NT2/D1 (cell line): ENCODE results near the gene ZDHHC8.

Experiments used
- DNase-seq: peaks from one replicate; pipeline ENCODE4 v3.0.0-alpha.2; 2011; ENCODE audit warnings: low read depth, low spot score
- H3K27me3 ChIP-seq: 2 replicates; pipeline ENCODE4 v1.6.0; 2011; ENCODE audit warnings: mild to moderate bottlenecking; ENCODE audit not compliant: insufficient read length, insufficient read depth
- H3K36me3 ChIP-seq: 2 replicates; pipeline ENCODE4 v1.6.1; 2011; ENCODE audit warnings: mild to moderate bottlenecking, low read length, mixed read lengths; ENCODE audit not compliant: insufficient read depth, insufficient read length
- H3K4me1 ChIP-seq: 2 replicates; pipeline ENCODE4 v1.5.1; 2011; ENCODE audit not compliant: insufficient read depth, insufficient read length
- H3K4me3 ChIP-seq: 2 replicates; pipeline ENCODE4 v1.5.1; 2011; ENCODE audit warnings: low read depth; ENCODE audit not compliant: insufficient read length
- H3K9ac ChIP-seq: 2 replicates; pipeline ENCODE4 v1.6.0; 2011; ENCODE audit warnings: low read depth; ENCODE audit not compliant: insufficient read length
- H3K9me3 ChIP-seq: 2 replicates; pipeline ENCODE4 v1.5.1; 2011; ENCODE audit warnings: mild to moderate bottlenecking, low read length; ENCODE audit not compliant: insufficient read depth
- SUZ12 ChIP-seq: IDR thresholded peaks from 2 replicates; pipeline ENCODE4 v1.6.1; 2011; ENCODE audit not compliant: insufficient read length, insufficient read depth; ENCODE audit errors: extremely low read depth
- YY1 ChIP-seq: IDR thresholded peaks from 2 replicates; pipeline ENCODE4 v1.6.1; 2011; ENCODE audit not compliant: insufficient read length, insufficient read depth
- ZNF274 ChIP-seq: IDR thresholded peaks from 2 replicates; pipeline ENCODE4 v1.6.1; 2011; ENCODE audit warnings: mild to moderate bottlenecking, low read depth, low read length

The ZDHHC8 gene

DNA sequence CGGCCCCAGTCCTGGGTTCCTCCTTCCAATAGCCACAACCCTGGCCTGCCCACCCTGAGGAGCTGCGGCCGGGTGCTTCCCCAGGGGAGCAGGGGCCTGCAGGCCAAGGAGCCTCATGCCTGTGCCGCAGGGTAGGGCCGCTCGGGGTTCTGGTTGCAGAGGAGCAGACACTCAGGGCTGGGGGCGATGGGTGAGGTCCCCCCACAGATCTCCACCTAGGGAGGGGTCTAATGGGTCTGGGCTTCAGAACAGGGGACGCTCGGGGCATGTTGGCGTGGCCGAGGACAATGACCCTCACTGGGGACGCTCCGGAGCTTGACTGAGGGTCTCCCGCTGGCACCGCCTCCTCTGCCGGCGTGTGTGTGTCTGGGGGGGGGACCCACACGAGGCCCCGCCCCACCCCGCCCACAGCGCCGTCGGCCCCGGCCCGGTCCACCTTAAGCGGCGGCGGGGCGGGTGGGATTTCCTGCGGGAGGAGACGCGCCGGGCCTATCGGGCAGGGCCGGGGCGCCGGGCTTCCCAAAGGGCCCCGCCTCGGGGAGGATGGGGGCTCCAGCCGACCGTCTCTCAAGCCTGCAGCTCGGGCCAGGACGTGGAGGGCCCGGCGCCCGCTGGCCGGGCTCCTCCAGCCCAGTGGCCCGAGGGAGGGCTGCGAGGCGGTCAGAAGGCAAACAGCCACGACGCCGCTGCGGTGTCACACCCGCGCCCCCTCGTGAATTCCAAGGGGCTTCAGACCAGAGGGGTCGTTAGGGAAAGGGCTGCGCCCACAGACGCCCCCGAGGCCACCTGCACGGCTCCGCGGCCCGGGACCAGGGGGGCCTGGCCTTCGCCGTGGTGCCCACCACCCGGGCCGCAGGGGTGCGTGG is 640 bp upstream of the ZDHHC8 start:
- peak overlapping the region; percentile 83 for H3K9ac ChIP-seq
- no peak for DNase-seq
- no peaks in the 10 kb centered on the region for H3K9me3 ChIP-seq
- TF ChIP-seq SUZ12 (no peak), YY1 (no peak), ZNF274 (no peak)
- peak overlapping the region; percentile 58 for H3K4me3 ChIP-seq
- H3K4me1 ChIP-seq: peaks cover 16% of the 10 kb centered on the region
- peaks cover 30% of the 10 kb centered on the region for H3K36me3 ChIP-seq
- H3K27me3 ChIP-seq: no peaks in the 10 kb centered on the region

DNA sequence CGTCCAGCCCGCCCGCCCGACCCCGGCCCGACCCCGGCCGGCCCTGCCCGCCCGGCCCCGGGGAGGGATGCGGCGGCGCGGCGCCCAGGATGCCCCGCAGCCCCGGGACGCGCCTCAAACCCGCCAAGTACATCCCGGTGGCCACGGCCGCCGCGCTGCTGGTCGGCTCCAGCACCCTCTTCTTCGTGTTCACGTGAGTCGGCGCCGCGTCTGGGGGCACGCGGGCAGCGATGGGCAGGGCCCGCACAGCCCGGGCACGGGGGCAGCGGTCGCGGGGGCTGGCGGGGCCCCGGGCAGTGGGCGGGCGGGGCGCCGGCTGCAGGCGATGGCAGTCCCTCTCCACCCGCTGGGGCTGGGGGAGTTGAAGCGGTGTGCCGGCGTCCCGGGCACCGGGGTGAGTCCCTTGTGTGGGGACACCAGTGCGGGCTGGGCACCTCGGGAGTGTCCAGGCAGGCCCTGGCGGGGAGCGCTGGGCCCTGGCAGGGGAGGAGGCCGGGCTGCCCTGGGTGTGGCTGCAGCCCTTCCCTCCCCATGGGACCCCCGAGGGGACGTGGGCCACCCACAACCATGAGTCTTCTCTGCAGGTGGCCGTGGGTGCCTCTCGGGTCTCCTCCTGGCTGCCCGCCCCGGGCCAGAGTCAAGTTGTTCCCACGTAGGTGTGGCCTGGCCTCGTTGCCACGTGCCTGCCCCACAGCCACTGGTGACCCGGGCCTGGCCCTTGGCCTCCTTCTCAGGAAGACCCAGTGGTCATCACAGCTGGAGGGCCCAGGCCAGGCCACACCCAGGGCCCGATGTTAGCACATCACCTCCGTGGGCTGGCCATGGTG is 468 bp downstream of the ZDHHC8 start:
- TF ChIP-seq YY1: no peak
- no peak for TF ChIP-seq SUZ12
- TF ChIP-seq ZNF274: no peak
- Histone ChIP-seq H3K36me3 (peaks cover 25% of the 10 kb centered on the region), H3K4me3 (peak overlapping the region; percentile 82), H3K9me3 (no peaks in the 10 kb centered on the region), H3K27me3 (no peaks in the 10 kb centered on the region), H3K4me1 (peaks cover 16% of the 10 kb centered on the region), H3K9ac (peak overlapping the region; percentile 92)
- no peak for DNase-seq

DNA sequence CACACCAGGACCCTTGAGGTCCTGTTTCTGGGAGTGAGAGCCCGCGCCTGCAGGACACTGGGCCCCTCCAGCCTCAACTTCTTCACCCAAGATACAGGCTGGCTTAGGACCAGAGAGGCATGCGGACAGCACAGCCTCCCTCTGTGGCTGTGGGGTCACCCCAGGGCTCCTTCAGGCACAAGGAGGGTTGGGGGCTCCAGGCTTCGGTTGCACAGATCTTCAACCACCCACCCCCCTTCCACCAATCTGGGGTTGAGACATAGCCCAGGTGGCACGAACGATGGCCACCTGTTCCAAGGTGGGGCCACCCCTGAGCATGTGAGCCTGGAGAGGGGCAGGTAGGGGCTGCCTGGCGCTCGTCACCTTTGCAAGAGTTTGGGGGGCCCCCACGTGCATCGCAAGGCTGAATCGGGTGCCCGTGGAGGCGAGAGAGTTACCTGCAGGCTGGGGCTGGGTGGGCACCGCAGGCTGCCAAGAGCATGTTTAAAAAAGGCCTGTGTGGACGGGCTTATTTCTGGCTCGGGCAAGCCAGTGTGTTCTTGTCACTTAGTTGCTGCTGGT is 1.2 kb downstream of the ZDHHC8 start:
- DNase-seq: no peak
- Histone ChIP-seq H3K4me1 (peaks cover 18% of the 10 kb centered on the region), H3K9me3 (no peaks in the 10 kb centered on the region), H3K36me3 (peaks cover 18% of the 10 kb centered on the region), H3K27me3 (no peaks in the 10 kb centered on the region), H3K9ac (peak overlapping the region; percentile 92), H3K4me3 (peak overlapping the region; percentile 82)
- TF ChIP-seq ZNF274 (no peak), SUZ12 (no peak), YY1 (no peak)

DNA sequence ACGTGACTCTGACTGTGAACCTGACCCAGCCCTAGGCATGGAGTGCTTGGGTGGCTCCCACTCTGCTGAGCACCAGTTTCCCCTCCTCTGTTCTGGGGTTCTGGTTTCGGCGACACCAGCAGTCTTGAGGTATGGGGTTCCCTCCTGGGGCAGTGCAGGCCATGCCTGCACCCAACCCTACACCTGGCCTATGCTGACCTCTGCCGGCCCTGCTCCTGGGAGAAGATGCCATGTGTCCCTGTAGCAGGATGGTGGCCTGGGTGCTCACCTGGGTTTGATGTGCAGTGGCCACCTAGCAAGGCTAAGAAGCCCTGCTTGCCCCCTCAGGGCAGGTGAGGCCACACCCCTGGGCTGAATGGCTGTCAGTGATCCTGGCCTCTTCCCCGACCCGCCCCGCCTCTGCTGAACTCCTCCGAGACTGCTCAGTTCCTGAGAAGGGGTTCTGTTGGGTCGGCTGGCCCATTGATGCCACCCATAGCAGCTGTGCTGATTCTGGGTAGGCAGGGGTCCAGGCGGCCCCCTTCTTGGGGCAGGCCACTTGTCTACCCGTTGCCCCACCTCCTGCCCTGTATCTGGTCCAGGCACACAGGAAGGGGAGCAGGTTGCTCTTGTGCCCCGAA is 2.4 kb downstream of the ZDHHC8 start:
- Histone ChIP-seq H3K9ac (no peak overlapping the region), H3K4me1 (peaks cover 21% of the 10 kb centered on the region), H3K27me3 (no peaks in the 10 kb centered on the region), H3K9me3 (no peaks in the 10 kb centered on the region), H3K4me3 (no peak overlapping the region), H3K36me3 (peaks cover 8% of the 10 kb centered on the region)
- no peak for DNase-seq
- TF ChIP-seq SUZ12 (no peak), ZNF274 (no peak), YY1 (no peak)

DNA sequence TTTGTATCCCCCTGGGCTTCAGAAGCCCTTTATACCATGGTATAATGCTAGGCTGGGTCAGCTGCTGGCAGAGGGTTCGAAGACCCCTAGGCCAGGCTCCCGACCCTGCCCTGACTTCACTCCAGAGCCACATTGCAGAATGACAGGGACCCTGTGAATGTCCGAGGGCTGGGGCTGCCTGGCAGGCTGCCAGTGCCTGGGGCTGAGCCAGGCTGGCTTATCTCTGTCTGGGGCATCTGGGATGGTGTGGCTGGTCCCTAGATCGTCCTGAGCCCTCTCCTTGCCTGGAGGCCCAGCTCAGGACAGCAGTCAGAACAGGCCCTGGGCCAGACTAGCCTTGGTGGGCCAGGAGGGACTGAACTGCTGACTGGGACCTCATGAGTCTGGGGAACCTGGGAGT is 3.7 kb downstream of the ZDHHC8 start:
- no peaks in the 10 kb centered on the region for H3K27me3 ChIP-seq
- TF ChIP-seq YY1 (no peak), SUZ12 (no peak), ZNF274 (no peak)
- no peak for DNase-seq
- H3K9me3 ChIP-seq: no peaks in the 10 kb centered on the region
- no peak overlapping the region for H3K9ac ChIP-seq
- H3K4me3 ChIP-seq: no peak overlapping the region
- H3K4me1 ChIP-seq: peaks cover 20% of the 10 kb centered on the region
- peaks cover 20% of the 10 kb centered on the region for H3K36me3 ChIP-seq

- H3K4me3 ChIP-seq: no peak overlapping the region
- DNase-seq: no peak
- TF ChIP-seq YY1 (no peak), SUZ12 (no peak), ZNF274 (no peak)
- H3K27me3 ChIP-seq: no peaks in the 10 kb centered on the region
- peaks cover 17% of the 10 kb centered on the region for H3K4me1 ChIP-seq
- no peaks in the 10 kb centered on the region for H3K9me3 ChIP-seq
- H3K9ac ChIP-seq: no peak overlapping the region
- peaks cover 23% of the 10 kb centered on the region for H3K36me3 ChIP-seq
Observed at GRCh38 chr22:20135806-20136602, 4.4 kb downstream of the ZDHHC8 start.
